ENCODE measurements around the gene NFIA.

- no peak for TF ChIP-seq CTCF (conservative IDR thresholded peaks at IDR 0.05; ENCODE audit: low read depth, low read length)
- TF ChIP-seq EZH2phosphoT487 (IDR thresholded peaks at IDR 0.05; ENCODE audit: borderline replicate concordance, low read length), result no peak
Observed at GRCh38 chr1:61089741-61090140, 7.4 kb downstream of the NFIA start.

All from PC-3 (cell line).